NK-92 treated with Interleukin-12 subunit alpha and Interleukin-12 subunit beta, amount 100 ng/mL, for 24 hours (cell line): Measurements from ENCODE around the gene SPDYE4.

Source experiments
- DNase-seq: peaks from one replicate; lab custom pipeline; 2025; lab: John Stamatoyannopoulos, UW

The SPDYE4 gene

GRCh38 chr17:8741366-8741765, 17.0 kb downstream of the SPDYE4 start:
- DNase-seq, result no peak

GRCh38 chr17:8740486-8740885, 17.9 kb downstream of the SPDYE4 start:
- DNase-seq, result no peak

- no peak for DNase-seq
Observed at GRCh38 chr17:8739097-8739496, 19.2 kb downstream of the SPDYE4 start.

DNA sequence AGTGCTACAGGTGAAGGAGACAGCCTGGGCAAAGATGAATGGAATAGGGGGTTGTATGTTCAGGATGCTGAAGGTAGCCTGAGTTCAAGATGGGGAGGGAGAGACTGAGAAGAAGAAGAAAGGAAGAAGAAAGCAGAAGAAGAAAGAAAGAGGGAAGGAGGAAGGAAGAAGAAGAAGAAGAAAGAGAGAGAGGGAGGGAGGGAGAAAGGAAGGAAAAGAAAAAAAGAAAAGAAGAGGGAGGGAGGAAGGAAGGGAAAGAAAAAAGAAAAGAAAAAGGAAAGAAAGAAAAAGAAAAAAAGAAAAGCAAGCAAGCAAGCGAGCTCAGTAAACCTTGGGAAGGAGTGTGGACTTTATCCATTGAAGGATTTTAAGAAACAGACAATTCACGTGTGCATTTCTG, 21.6 kb downstream of the SPDYE4 start:
- no peak for DNase-seq

GRCh38 chr17:8736362-8736761, 22.0 kb downstream of the SPDYE4 start:
- no peak for DNase-seq

GRCh38 chr17:8735336-8735939, 22.9 kb downstream of the SPDYE4 start:
- no peak for DNase-seq

DNA sequence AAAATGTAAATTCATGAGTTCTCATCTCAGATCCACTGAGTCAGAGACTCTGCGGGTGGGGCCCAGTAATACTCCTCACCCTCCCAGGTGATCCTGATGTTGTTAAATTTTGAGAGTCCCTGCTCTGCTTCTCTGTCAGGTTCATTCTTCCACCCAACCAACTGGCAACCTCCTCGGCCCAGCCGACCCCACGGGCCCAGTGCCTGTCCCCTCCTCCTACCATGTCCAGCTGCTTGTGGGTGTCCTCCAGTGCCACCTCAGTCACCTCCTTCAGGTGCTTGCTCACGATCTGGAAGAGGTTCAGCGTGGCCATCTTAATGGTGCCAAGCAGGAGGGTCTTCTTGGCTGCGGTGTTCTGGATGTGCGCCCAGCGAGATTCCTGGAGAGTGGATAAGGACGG, 23.5 kb downstream of the SPDYE4 start:
- no peak for DNase-seq

DNA sequence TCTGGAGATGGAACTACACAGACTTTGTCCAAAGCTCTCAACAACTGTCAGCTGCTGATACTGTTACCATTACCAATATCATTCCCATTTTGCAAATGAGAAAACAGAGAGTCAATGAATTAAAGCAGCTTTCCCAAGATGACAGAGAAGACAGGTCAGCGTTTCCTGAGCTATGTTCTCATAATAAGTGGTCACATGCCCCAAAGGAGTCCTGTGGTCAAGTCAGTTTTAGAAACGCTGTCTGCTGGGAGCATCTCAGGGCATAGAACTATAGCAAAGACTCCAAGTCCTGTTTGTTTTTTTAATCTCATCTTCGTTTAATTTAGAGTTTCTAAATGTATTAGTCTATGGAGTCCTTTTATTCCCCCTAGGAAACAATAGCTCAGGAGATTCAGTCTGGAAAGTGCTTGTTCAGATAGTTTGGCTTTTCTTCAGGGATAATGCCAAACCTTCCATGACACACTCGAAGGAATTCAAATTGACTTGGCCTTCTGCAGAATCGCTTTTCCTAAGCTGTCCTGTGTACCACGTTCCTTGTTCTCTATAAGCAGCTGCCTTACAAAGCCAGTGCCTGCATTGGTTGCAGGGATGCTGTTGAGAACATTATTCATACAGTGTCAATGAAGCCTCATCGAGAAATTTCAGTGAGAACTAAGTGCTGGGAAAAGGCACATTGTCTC, 25.8 kb downstream of the SPDYE4 start:
- DNase-seq, result no peak

GRCh38 chr17:8729860-8730259, 28.5 kb downstream of the SPDYE4 start:
- DNase-seq, result no peak

GRCh38 chr17:8729421-8729820, 28.9 kb downstream of the SPDYE4 start:
- DNase-seq, result no peak

- DNase-seq, result no peak
Observed at GRCh38 chr17:8728971-8729370, 29.4 kb downstream of the SPDYE4 start.

DNA sequence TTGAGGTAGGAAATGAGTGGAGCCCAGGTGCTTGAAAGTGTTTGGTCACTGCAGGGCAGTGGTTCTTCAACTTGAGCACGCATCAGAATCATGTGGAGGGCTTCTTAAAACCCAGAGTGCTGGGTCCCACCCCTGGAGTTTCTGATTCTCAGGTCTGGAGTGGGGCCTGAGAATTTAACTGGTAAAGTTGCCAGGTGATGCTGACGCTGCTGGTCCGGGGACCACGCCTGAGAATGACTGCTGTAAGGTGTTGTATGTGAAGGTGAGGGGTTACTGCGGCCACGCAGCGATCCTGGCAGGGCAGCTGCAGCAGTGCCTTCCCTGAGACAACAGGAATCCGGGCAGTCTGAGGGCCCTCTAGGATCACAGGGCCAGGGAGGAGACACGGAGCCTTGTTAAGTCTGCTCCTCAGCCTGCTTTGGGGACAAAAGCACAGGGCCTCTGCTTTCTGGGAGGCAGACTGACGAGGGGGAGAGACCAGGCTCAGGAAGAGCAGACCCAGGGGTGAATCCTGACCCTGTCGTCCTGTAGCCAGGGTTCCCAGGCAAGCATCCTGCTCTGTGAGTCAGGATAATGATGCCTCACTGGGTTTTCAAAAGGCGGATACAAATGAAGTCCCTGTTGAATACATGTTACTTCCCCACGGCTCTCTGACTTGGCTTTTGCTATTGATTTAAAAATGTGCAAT, 30.0 kb downstream of the SPDYE4 start:
- DNase-seq, result no peak

DNA sequence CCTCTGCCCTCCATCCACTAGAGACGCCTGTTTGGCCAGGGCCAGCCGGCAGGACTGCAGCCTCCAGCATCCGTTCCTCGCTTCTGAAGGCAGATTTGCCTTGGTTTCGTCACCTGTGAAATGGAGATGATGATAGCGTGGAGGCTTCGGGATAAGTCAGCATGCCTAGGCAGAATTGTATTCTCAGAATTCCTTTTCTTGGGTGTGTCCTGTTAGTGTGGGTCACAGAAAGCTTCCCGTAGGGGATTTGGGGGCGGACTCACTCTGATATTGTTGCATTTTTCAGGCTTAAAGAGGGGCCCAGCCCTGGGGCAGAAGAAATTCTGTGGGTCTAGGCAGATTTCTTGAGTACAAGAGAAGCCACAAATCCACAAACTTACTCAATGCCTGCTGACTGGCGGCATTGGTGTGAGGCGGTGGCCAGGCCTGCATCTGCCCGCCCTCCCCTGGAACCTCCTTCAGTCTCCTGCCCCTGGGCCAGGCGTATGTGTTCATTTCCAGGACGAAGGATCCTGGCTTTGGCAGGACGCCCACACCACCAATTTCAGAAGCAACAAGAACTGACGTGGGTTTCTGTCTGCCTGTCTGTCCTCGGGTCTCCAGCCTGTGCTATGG, 31.3 kb downstream of the SPDYE4 start:
- DNase-seq, result no peak

GRCh38 chr17:8725881-8726876, 32.2 kb downstream of the SPDYE4 start:
- DNase-seq, result no peak

DNA sequence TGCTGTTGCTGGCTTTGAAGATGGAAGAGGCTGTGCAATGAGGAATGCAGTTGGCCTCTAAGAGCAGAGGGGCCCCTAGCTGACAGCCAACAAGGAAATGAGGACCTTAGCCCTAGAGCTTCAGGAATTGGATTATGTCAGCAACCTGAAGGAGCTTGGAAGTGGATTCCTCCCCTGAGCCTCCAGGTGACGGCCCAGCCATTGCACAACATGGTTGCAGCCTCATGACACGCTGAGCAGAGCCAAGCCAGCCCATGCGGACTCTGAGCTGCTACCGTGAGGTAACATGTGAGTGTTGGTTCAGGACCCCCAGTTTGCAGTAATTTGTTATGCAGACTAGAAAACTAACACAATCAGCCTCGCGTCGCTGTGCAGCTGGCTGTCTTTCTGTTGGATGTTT, 33.9 kb downstream of the SPDYE4 start:
- DNase-seq, result no peak

DNA sequence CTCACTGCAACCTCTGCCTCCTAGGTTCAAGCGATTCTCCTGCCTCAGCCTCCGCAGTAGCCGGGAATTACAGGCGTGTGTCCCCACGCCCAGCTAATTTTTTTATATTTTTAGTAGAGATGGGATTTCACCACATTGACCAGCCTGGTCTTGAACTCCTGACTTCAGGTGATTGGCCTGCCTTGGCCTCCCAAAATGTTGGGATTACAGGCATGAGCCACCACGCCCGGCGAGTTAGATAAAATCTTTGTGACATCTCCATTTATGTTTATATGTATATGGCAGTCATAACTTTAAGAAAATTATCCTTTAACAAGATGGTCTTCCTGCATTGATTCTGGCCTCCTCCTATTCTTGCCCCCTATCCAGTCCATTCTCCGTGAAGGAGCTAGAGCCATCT, 37.8 kb downstream of the SPDYE4 start:
- DNase-seq, result no peak

- no peak for DNase-seq
Observed at GRCh38 chr17:8719291-8720246, 38.8 kb downstream of the SPDYE4 start.

DNA sequence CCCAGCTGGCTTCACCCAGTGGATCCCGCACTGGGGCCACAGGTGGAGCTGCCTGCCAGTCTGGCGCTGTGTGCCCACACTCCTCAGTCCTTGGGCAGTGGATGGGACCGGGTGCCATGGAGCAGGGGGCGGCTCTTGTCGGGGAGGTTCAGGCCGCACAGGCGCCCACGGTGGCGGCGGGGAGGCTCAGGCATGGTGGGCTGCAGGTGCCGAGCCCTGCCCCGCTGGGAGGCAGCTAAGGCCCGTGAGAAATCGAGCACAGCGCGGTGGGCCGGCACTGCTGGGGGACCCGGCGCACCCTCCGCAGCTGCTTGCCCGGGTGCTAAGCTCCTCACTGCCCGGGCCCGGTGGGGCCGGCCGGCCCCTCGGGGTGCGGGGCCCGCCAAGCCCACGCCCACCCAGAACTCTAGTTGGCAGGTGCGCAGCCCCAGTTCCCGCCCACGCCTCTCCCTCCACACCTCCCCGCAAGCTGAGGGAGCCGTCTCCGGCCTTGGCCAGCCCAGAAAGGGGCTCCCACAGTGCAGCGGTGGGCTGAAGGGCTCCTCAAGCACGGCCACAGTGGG, 40.3 kb downstream of the SPDYE4 start:
- DNase-seq, result no peak

DNA sequence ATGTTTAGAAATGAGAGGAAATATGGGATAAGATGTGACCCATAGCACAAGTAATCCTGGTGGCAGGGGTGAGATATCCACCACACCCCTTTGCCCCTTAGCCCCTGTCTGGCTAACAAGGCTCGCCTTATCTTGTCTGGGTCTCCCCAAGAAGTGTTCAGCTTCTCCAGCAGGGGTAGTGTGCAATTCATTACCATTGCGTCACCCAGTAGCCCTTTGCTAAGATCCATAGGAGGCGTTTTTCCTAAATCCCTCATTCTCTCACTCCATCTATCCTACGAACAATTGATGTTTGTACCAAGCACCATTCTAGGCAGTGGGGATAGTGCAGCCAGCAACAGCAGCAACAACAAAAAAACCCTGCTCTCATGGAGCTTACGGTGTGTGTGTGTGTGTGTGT, 44.5 kb downstream of the SPDYE4 start:
- no peak for DNase-seq

GRCh38 chr17:8713315-8713714, 45.0 kb downstream of the SPDYE4 start:
- no peak for DNase-seq
